Activated CD8-positive, alpha-beta memory T cell treated with anti-CD3 and anti-CD28 coated beads for 36 hours (primary cell): ENCODE results near the gene SH3PXD2B. TPM values are rescaled to one million over a fixed set of nuclear protein-coding genes. Genes with fewer than 3 reads are reported as not detected.
"Not testable (repeated sequence)": the region's sequence is repeated elsewhere in the genome, so short reads cannot be mapped to it uniquely, and the experiment has no call there.

Experiments used
- CTCF ChIA-PET: fragments of 350-600 bp; sonication (Branson Sonifier 250); formaldehyde crosslinking; loops from one replicate; lab custom pipeline; 2021; ENCODE audit warnings: antibody characterized with exemption; lab: Charles Lee
- POLR2A ChIA-PET: fragments of 350-600 bp; sonication (Branson Sonifier 250); formaldehyde crosslinking; loops from one replicate; lab custom pipeline; 2021; ENCODE audit warnings: antibody characterized with exemption; lab: Charles Lee
- total RNA-seq, 2 experiments: library from RNA; stranded (reverse); gene quantifications; one replicate each; pipeline ENCODE4 v1.2.3, GENCODE V29; 2021

SH3PXD2B gene
- total RNA-seq, 2 experiments from 2014 or later, result 0.17 to 0.25 TPM

- ChIA-PET POLR2A (no interaction called here), CTCF (no interaction called here)
Measured at GRCh38 chr5:172342918-172343317, 111.4 kb downstream of the SH3PXD2B start.

GRCh38 chr5:172339264-172340180 is 114.8 kb downstream of the SH3PXD2B start:
- POLR2A ChIA-PET, result no interaction called here
- CTCF ChIA-PET, result interaction anchor here (1.2 kb wide), 1 partner anchor 12 kb away, joined by 3 read pairs; no protein-coding TSS in a partner anchor

- CTCF ChIA-PET, result no interaction called here
- POLR2A ChIA-PET, result no interaction called here
Measured at GRCh38 chr5:172336676-172337285, 117.5 kb downstream of the SH3PXD2B start.

GRCh38 chr5:172336264-172336663 is 118.1 kb downstream of the SH3PXD2B start:
- CTCF ChIA-PET, result no interaction called here
- POLR2A ChIA-PET, result no interaction called here

GRCh38 chr5:172335721-172336120 is 118.6 kb downstream of the SH3PXD2B start:
- ChIA-PET CTCF (no interaction called here), POLR2A (no interaction called here)

- ChIA-PET POLR2A (no interaction called here), CTCF (no interaction called here)
Measured at GRCh38 chr5:172334641-172335040, 119.7 kb downstream of the SH3PXD2B start.

GRCh38 chr5:172334196-172334595 is 120.1 kb downstream of the SH3PXD2B start:
- CTCF ChIA-PET, result interaction anchor here (0.6 to 0.9 kb wide), 2 partner anchors 15 to 152 kb away, joined by 3 to 4 read pairs; no protein-coding TSS in a partner anchor
- POLR2A ChIA-PET, result no interaction called here

GRCh38 chr5:172326901-172327300 is 127.4 kb downstream of the SH3PXD2B start:
- CTCF ChIA-PET, POLR2A ChIA-PET: not testable (repeated sequence)

- ChIA-PET CTCF (no interaction called here), POLR2A (interaction anchor here (0.5 kb wide), 1 partner anchor 21 kb away, joined by 3 read pairs; no protein-coding TSS in a partner anchor)
Measured at GRCh38 chr5:172325452-172325851, 128.9 kb downstream of the SH3PXD2B start.

GRCh38 chr5:172322028-172322965 is 132.0 kb downstream of the SH3PXD2B start:
- POLR2A ChIA-PET, result no interaction called here
- CTCF ChIA-PET, result interaction anchor here (0.6 to 1.2 kb wide), 2 partner anchors 28 to 54 kb away, joined by 3 to 4 read pairs; no protein-coding TSS in a partner anchor

GRCh38 chr5:172321593-172321992 is 132.7 kb downstream of the SH3PXD2B start:
- ChIA-PET CTCF (interaction anchor here (0.6 kb wide), 1 partner anchor 55 kb away, joined by 4 read pairs; no protein-coding TSS in a partner anchor), POLR2A (no interaction called here)

- POLR2A ChIA-PET, result no interaction called here
- CTCF ChIA-PET, result interaction anchor here (1.1 to 1.9 kb wide), 2 partner anchors 14 to 26 kb away, joined by 3 to 4 read pairs; no protein-coding TSS in a partner anchor
Measured at GRCh38 chr5:172319708-172320441, 134.4 kb downstream of the SH3PXD2B start.

- POLR2A ChIA-PET, result no interaction called here
- CTCF ChIA-PET, result no interaction called here
Measured at GRCh38 chr5:172315587-172316493, 138.5 kb downstream of the SH3PXD2B start.

GRCh38 chr5:172313915-172314314 is 140.4 kb downstream of the SH3PXD2B start:
- POLR2A ChIA-PET, result no interaction called here
- CTCF ChIA-PET, result no interaction called here

GRCh38 chr5:172312286-172312685 is 142.0 kb downstream of the SH3PXD2B start:
- ChIA-PET POLR2A (no interaction called here), CTCF (no interaction called here)

GRCh38 chr5:172311605-172312004 is 142.7 kb downstream of the SH3PXD2B start:
- ChIA-PET CTCF (no interaction called here), POLR2A (no interaction called here)

- ChIA-PET POLR2A (no interaction called here), CTCF (no interaction called here)
Measured at GRCh38 chr5:172311026-172311425, 143.3 kb downstream of the SH3PXD2B start.

GRCh38 chr5:172305380-172305779 is 148.9 kb downstream of the SH3PXD2B start:
- CTCF ChIA-PET, result no interaction called here
- POLR2A ChIA-PET, result no interaction called here
